Mesothelial cell of epicardium (in vitro differentiated cells): ENCODE measurements around the gene EFHC1. TPM values are rescaled to one million over a fixed set of nuclear protein-coding genes. Genes with fewer than 3 reads are reported as not detected.

Experiments
- DNase-seq, 2 experiments: peaks; one replicate each; pipeline ENCODE4 v3.0.0; 2021; ENCODE audit warnings: low spot score in 2 of 2; ENCODE audit not compliant: unreplicated experiment in 2 of 2
- H3K27ac Mint-ChIP-seq: 2 replicates; pipeline ENCODE4 v1.8.0; 2021; ENCODE audit warnings: mixed read lengths
- H3K27me3 Mint-ChIP-seq: 2 replicates; pipeline ENCODE4 v1.8.0; 2021; ENCODE audit warnings: low read depth, mixed read lengths
- H3K36me3 Mint-ChIP-seq: 2 replicates; pipeline ENCODE4 v1.8.0; 2021; ENCODE audit warnings: mixed read lengths
- H3K4me1 Mint-ChIP-seq: 2 replicates; pipeline ENCODE4 v1.8.0; 2021; ENCODE audit warnings: mixed read lengths
- H3K4me3 Mint-ChIP-seq: 2 replicates; pipeline ENCODE4 v1.8.0; 2021; ENCODE audit warnings: mild to moderate bottlenecking, moderate library complexity, mixed read lengths
- H3K9me3 Mint-ChIP-seq: 2 replicates; pipeline ENCODE4 v1.8.0; 2021; ENCODE audit warnings: mixed read lengths
- CTCF ChIP-seq: fragments of 200-600 bp; sonication (generic); IDR thresholded peaks from one replicate; pipeline ENCODE4 v1.5.0; 2021; ENCODE audit warnings: antibody characterized with exemption; ENCODE audit not compliant: unreplicated experiment
- total RNA-seq: library from RNA; stranded (reverse); gene quantifications from 3 replicates; pipeline ENCODE4 v1.2.1, GENCODE V29; 2021

Gene EFHC1
- total RNA-seq, 1 donor from 2014 or later, result 34.4 TPM

- Mint-ChIP-seq H3K4me1 (peaks cover 30% of the 10 kb centered on the region), H3K36me3 (peaks cover 27% of the 10 kb centered on the region), H3K27ac (no peak overlapping the region), H3K27me3 (no peaks in the 10 kb centered on the region), H3K4me3 (no peak overlapping the region), H3K9me3 (no peaks in the 10 kb centered on the region)
- no peak for DNase-seq
- no peak for TF ChIP-seq CTCF
Measured at GRCh38 chr6:52514514-52514913, 94.4 kb downstream of the EFHC1 start.

GRCh38 chr6:52515219-52515960 lies 95.2 kb downstream of the EFHC1 start:
- no peaks in the 10 kb centered on the region for H3K9me3 Mint-ChIP-seq
- peaks cover 30% of the 10 kb centered on the region for H3K4me1 Mint-ChIP-seq
- peak overlapping the region; percentile 13 for H3K27ac Mint-ChIP-seq
- no peak for DNase-seq
- no peak for TF ChIP-seq CTCF
- no peaks in the 10 kb centered on the region for H3K27me3 Mint-ChIP-seq
- peaks cover 26% of the 10 kb centered on the region for H3K36me3 Mint-ChIP-seq
- no peak overlapping the region for H3K4me3 Mint-ChIP-seq

GRCh38 chr6:52516269-52516668 lies 96.1 kb downstream of the EFHC1 start:
- no peaks in the 10 kb centered on the region for H3K9me3 Mint-ChIP-seq
- peaks cover 30% of the 10 kb centered on the region for H3K4me1 Mint-ChIP-seq
- no peak for TF ChIP-seq CTCF
- no peak overlapping the region for H3K4me3 Mint-ChIP-seq
- H3K27ac Mint-ChIP-seq, result no peak overlapping the region
- no peaks in the 10 kb centered on the region for H3K27me3 Mint-ChIP-seq
- DNase-seq, result no peak
- peaks cover 22% of the 10 kb centered on the region for H3K36me3 Mint-ChIP-seq

GRCh38 chr6:52516943-52517342 lies 96.8 kb downstream of the EFHC1 start:
- Mint-ChIP-seq H3K36me3 (peaks cover 22% of the 10 kb centered on the region), H3K4me3 (no peak overlapping the region), H3K4me1 (peaks cover 29% of the 10 kb centered on the region), H3K9me3 (no peaks in the 10 kb centered on the region), H3K27ac (no peak overlapping the region), H3K27me3 (no peaks in the 10 kb centered on the region)
- DNase-seq, result no peak
- no peak for TF ChIP-seq CTCF

GRCh38 chr6:52517502-52518278 lies 97.5 kb downstream of the EFHC1 start:
- Mint-ChIP-seq H3K27me3 (no peaks in the 10 kb centered on the region), H3K9me3 (no peaks in the 10 kb centered on the region), H3K27ac (peak overlapping the region; percentile 83), H3K4me1 (peaks cover 29% of the 10 kb centered on the region), H3K4me3 (no peak overlapping the region), H3K36me3 (peaks cover 22% of the 10 kb centered on the region)
- no peak for DNase-seq
- TF ChIP-seq CTCF, result no peak
